Brain pericyte (primary cell): ENCODE data around the gene ZBTB42.
"Not testable (repeated sequence)": the region's sequence is repeated elsewhere in the genome, so short reads cannot be mapped to it uniquely, and the experiment has no call there.

ENCODE experiments used
- DNase-seq: peaks from one replicate; pipeline ENCODE4 v3.0.0-alpha.2; 2012; ENCODE audit warnings: low read depth, low spot score

The ZBTB42 gene

DNA sequence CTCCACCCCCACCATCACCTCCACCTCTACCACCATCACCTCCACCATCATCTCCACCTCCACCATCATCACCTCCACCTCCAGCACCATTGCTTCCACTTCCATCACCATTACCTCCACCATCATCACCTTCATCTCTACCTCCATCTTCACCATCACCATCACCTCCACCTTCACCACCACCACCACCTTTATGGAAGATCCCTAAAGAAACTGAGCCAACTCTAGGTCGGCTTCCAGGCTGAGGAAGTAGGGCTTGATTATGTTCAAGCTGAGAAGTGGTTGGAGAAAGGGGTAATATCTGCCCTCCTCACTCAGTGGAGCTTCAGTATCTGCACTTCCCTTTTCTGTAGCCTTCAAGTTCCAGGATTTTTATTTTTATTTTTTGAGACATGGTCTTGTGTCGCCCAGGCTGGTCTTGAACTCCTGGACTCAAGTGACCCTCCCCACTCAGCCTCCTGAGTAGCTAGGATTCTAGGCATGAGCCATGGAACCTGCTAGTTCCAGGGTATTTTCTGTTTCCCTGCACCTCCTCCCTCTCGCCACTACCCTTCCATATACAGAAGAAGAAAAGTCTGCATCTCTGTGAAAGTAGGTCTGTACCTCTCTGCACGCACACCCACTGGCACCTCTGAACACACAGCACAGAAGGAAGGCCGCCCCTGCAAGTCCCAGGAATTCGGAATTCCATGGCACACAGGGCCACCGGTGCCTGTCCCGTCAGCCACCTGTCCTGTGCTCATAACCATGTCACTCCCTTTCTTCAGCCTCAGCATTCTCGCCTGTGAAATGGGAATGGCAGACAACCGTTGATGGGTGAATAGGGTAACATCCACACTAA lies 5.9 kb downstream of the ZBTB42 start:
- DNase-seq, result no peak

DNA sequence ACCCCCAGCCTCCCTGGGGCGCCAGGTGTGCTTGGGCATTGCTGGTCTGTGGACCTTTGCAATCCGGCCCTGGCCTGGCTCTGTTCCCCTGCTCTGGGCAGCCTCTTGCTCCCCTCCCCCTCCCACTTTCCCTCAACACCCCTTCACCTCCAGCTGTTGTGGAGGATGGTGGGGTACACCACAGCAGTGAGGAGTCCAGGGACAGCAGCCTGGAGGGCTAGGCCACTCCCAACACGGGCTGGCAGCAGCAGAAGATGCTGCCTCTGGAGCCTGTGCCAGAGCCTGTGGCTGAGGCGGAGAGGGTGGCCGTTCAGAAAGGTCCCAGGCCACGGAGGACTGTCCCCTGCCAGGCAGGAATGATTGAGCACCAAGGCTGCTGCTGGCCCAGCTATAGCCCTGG lies 7.6 kb downstream of the ZBTB42 start:
- DNase-seq, result no peak

DNA sequence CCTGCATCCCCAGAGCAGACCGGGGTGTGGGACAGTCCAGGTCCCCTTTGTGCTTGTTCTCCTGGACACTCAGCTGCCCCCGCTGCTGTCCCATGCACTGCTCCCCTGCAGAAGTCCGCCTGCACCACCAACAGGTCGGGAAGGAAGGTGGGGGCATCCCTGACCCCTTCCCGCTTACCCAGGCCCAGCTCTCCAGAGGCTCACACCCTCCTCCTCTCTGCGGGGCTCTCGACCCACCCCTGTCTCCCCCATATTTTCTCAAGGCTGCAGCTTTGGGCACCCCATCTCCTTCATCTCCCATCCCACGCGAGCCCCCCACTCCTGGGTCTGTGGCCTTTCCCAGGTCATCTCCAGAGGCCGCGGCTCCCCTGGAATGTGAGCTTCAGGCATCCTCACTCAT lies 9.4 kb downstream of the ZBTB42 start:
- no peak for DNase-seq

DNA sequence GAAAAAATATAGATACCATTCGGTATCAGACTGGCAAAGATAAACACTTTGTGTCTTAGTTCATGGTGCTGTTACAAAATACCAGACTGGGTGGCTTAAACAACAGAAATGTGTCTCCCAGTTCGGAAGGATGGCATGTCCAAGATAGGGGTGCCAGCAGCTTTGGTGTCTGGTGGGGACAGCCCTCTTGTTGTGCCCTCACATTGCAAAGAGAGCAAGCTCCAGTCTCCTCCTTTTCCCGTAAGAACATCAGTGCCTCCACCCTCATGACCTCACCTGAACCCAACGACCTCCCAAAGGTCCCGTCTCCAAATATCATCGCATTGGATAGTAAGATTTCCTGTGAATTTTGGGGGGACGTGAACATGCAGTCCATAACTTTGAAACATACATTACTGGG lies 12.4 kb downstream of the ZBTB42 start:
- DNase-seq, result no peak

DNA sequence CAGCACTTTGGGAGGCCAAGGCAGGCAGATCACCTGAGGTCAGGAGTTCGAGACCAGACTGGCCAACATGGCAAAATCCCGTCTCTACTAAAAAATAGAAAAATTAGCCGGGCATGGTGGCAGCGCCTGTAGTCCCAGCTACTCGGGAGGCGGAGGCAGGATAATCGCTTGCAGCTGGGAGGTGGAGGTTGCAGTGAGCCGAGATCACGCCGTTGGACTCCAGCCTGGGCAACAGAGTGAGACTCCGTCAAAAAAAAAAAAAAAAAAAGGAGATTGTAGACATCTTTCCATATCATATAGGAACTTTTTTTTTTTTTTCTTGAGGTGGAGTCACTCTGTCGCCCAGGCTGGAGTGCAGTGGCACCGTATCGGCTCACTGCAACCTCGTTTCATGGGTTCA lies 13.8 kb downstream of the ZBTB42 start:
- not testable (repeated sequence) for DNase-seq

DNA sequence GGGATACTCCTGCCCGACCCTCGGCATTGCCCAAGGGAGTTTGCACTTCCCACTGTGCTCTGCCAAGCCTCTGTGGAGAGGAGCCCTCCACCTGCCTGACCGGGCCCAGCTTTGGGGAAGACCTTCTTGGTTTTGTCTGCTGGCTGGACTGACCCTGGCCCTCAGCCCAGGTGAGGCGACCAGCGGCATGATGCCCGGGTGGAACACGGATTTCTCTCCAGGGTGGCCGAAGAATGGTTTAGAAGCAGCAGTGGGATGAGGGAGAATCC lies 15.6 kb downstream of the ZBTB42 start:
- DNase-seq, result no peak

DNA sequence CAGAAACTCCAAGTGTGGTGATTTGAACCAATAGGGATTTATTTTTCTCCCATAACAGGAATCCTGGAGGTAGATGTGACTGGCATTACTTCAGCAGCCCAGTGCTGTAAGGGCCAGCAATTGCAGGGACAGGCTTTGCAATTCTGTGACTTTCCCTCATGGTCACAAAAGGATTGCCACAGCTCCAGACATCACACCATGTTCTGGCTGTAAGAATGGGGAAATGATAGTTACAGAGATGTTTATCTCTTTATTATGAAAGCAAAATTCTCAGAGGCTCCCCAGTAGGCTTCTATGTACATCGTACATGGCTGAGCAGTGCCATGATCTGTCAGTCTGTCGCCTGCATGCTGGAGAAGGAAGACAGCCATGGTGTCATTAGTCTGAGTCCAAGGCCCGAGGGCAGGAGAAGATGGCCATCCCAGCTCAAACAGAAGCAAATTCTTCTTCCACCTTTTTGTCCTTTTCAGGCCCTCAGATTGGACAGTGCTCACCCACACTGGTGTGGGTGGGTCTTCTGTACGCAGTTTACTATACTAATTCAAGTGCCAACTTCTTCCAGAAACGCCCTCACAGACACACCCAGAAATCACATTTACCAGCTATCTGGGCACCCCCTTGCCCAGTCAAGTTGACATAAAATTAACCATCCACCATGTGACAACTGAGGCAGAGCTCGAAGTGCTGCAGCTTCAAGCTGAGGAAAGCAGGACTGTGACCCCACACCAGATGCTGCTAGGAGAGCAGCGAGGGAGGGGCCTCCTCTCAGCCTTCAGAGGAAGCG lies 17.2 kb downstream of the ZBTB42 start:
- no peak for DNase-seq

DNA sequence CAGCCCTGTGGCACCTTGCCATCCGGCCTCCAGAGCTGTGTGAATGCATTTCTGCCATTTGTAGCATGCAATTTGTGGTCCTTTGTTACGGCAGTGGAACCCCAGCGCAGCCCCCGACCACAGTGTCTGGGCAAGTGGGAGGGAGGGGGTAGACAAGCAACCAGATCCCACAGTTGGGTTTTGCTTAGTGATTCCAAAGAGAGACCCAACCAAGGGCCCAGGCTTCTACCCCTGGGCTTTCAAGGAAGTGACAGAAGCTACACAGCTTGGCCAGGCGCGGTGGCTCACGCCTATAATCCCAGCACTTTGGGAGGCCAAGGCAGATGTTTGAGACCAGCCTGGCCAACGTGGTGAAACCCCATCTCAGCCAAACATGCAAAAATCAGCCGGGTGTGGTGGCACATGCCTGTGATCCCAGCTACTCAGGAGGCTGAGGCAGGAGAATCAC lies 17.8 kb downstream of the ZBTB42 start:
- DNase-seq, result no peak

DNA sequence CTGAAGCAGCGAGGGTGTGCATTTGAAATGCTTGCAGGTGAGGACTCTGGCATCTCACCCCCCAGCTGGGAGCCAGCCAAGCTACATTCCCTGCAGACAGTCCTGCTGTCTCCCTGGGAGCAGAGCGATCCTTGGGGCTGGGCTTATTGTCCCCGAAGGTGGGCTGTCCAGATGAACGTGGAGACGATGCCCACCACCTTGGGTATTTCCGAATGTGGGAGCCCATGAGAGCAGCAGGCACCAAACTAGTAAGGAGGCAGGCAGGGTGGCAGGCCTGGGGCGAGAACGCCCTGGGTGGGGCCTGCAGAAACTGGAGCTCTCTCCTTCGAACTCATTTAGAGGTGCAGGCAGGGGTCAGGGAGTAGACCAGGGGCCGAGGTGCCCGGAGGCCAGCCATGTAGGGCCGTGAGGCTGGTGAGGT lies 18.5 kb downstream of the ZBTB42 start:
- DNase-seq, result no peak

DNA sequence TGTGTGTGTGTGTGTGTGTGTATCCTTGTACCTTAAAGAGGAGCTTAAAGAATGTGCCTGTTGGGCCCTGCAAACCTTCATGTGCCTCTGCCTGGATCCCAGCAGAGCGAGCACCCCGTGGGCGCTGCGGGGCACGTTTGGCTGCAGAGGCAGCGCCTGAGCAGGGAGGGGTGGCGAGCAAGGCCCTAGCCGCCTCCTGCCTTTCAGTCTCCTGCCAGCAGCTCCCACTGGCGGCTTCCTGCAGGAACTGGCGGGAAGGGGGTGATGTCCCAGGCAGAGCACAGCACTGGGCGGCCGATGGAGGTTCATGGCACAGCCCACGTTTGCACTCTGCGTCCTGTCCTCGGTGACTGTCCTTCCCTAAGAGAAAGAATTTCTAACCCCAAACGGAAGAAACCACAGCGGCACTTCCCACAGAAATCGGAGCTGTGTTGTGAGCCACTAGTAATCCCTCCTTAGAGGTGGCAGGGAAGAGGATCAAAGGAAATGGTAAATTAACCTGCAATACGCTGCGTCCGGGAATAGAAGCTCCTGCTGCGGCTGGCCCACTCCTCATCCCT lies 19.8 kb downstream of the ZBTB42 start:
- DNase-seq, result no peak

DNA sequence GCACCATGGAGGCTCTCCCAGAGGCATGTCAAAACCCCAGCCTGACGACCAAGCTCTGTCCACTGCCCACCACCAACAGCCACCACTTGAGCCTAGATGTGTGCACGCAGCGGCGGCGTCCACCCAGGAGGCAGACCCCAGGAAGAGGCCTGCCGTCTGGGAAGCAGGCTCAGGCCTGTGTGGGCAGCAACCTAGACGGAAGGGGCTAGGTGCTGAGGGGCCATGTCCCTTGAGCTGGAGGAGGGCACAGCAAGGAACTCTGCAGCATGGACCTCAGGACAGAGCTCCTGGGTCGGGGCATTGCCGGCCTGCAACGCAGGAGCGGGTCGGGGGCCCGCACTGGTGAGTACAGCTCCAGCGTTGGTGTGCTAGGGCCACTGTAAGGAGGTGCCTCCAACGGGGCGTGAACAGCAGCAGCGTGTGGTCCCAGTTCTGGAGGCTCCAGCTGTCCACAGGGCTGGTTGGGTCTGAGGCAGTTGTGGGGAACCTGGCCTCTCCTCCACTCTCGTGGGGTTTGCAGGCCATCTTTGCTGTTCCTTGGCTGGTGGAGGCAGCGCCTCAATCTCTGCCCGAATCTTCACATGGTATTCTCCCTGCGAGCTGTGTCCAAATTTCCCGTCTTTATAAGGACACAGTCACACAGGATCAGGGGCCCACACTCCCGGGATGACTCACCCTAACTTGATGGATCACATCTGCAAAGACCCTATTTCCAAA lies 20.5 kb downstream of the ZBTB42 start:
- DNase-seq, result no peak

DNA sequence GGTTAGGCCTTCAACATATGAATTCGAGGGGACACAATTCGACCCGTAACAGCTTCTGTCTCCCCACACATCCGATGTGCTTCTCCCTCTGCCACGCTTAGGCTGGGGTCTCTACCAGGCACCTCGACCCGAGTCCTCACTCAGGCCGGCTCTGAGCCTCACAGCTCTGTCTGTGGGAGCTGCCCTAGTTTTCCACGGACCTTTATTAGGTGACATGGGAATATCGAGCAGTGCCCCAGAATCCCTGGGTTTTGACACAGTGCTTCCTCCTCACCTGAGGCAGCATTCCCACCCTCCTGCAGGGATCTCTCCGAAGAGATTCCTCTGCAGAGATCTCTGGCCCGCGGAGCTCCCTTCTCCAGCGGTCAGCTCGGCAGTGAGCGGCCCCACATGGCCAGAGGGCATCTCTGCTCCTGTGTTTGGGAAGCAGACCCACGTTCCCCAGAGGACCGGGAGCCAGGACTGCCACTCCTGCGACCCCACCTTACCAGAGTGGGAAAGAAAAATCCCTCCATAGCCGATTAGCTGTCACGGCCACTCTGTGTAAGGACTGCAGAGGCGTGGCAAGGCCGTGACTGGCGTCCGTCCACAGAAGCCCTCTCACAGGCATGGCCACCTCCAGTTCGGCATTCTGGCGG lies 21.2 kb downstream of the ZBTB42 start:
- no peak for DNase-seq

DNA sequence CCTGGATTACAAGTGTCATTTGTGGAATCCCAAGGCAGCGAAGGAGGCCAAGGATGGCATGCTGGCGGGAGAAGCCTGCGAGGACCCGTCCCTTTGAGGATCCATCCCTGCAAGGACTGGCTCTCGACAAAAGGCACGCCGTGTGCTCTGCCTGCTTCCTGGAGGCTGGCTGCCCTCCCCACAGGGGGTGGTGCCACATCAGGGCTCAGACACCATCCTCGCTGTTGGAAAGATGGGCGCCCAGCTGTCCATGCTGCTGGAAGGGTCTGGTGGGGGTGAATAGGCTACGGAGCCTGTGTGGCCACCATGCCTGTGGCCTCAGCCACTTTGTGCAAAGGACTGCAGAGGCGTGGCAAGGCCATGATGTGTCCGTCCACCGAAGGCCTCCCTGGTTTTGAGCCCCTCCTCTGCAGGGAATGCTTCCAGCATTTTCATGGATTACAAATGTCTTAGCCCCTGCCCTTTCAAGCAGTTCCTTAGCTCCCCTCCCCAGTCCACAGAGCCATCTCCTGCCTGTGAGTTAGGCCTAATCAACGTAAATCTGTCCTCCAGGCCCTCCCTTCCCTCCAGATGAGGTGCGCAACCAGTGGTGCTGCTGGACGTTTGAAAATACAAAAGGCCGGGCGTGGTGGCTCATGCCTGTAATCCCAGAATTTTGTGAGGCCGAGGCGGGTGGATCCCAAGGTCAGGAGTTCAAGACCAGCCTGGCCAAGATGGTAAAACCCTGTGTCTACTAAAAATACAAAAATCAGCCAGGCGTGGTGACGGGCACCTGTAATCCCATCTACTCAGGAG lies 22.1 kb downstream of the ZBTB42 start:
- DNase-seq, result no peak

DNA sequence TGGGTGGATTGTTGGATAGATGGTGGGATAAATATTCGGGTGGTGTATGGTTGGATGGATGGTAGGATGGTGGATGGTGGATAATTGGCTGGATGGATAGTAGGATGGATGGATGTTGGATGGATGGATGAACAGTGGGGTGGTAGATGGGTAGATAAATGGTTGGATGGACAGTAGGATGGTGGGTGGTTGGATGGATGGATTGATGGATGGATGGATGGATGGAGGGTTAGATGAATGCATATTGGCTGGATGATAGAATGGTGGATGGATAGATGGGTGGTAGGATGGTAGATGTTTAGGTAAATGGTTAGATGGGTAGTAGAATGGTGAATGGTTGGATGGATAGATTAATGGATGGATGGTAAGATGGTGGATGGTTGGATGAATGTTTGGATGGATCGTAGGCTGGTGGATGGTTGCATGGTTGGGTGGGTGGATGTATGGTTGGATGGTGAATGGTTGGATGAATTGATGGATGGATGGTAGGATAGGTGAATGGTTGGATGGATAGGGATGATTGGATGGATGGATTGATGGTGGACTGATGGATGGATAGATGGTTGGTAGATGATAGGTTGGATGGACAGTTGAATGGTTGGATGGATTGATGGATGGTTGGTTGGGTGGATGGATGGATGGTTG lies 23.6 kb downstream of the ZBTB42 start:
- DNase-seq, result no peak

DNA sequence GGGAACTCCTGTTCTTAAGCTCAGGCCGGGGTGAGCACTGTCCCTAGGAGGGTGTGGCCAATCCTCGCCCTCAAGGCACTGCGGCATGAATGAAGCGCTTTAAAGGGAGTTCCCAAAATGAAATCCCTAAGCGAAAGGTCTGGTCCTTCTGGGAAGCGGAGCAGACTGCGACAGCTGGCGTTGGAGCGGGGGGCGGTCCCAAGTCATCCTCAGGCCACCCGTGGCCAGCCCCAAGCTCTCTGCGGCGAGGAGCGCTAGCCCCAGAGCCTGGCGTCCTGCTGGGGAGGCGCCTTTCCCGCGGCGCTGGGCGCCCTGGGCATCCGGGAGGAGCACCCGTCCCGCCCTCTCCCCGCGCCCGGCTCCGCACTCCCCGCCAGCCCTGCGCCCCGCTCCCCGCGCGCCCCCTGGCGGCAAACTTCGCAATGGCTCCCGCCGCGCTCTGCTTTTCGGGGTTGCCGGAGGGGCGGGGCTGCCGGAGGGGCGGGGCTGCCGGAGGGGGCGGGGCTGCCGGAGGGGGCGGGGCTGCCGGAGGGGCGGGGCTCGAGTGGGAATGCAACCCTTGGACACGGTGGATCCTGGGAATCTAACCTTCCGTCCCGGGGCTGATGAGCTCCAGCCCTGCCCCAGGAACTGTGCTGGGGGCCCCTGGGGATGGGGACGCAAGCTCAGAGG lies 25.4 kb downstream of the ZBTB42 start:
- DNase-seq, result no peak

DNA sequence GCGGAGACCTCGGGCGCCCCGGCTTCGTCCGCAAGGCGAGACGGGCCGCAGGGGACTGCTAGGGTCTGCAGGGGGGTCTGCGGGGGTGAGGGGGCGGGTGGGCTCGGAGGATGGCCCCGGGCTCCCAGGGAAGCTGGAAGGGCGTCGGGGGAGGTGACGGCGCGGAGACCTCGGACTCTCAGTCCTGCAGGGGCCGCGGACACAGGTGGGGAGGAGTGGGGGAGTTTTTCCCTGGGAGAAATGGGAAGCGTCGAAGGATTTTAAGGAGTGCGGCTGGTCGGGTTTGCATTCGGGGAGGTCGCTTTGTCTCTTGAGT lies 25.9 kb downstream of the ZBTB42 start:
- DNase-seq, result no peak

DNA sequence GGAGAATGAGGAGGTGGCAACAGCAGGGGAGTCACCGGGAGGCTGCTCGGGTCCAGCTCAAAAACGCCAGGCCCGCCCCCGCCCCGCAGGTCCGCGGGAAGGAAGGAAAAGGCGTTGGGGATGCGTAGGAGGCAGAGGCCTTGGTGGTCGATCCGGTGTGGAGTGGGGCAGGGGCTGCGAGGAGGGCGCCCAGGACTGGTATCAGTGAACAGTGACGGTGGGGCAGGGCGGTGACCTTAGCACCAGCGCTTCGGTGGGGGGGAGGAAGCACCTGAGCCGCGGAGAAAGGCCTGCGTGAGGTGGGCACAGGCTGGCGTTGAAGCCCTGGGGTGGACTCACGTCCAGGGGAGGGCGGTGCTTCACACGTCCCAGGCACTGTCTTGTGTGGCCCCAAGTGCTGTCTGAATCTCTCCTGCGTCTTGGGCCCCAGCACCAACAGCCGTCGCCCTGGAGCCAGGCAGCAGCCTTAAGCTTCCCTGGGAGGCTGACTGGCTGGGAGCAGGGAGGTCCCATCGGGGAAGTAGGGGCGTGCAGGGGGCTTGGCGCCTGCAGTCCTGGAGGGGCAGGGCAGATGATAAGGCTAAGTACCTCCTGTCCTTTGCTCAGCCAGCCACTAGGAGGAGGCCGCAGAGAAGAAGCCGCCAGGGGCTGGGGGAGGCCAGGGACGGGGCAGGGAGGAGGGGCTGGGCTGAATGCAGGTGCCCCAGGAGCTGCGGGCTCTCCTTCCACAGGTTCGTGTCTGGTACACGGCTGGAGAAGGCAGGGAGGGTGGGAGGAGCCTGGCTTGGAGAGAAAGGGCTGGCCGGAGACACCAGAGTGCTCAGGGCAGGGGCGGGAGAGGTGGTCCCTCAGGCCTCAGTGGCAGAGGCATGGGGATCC lies 26.5 kb downstream of the ZBTB42 start:
- no peak for DNase-seq

DNA sequence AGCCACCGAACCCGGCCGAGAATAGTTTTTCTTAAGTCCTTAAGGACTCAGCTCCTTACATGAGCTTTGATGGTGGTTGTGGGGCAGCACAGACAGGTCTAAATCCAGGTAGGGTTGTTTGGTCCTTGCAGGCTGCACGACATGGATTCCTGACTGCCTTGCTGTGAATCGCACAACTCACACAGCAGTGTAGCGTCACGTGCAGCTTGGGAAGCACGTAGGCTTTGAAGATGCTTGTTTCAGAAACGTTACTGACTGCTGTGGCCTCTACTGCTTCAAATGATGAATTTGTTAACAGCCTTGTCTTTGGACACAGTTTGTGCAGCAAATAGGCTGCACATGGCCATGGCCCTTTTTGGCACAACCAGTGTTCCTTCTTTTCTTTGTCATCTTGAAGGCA lies 29.9 kb downstream of the ZBTB42 start:
- DNase-seq, result no peak
